ENCODE data around the gene SLC2A9.

Gene SLC2A9

DNA sequence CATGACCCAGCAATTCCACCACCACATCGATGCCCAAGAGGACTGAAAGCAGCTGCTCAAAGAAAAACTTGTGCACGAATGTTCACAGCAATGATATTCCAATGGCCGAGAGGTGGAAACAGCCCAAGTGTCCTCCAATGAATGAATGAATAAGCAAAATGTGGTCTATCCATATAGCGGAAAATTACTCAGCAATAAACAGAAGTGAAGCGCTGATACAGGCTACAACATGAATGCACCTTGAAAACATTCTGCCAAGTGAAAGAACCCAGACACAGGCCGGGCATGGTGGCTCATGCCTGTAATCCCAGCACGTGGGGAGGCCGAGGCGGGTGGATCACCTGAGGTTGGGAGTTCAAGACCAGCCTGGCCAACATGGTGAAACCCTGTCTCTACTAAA, 5.2 kb upstream of the SLC2A9 start:
- CTCF ChIA-PET: no interaction called here
- TF ChIP-seq NFRKB (IDR thresholded peaks at IDR 0.05) (no peak), HDGF (IDR thresholded peaks at IDR 0.05; ENCODE audit: borderline replicate concordance) (no peak), FOXA1 (IDR thresholded peaks at IDR 0.05) (no peak), ELF4 (IDR thresholded peaks at IDR 0.05) (no peak), TARDBP (IDR thresholded peaks at IDR 0.05) (no peak), ARNT (IDR thresholded peaks at IDR 0.05) (no peak), FOXK2 (IDR thresholded peaks at IDR 0.05) (no peak), FOXM1 (IDR thresholded peaks at IDR 0.05; ENCODE audit: borderline replicate concordance) (no peak), SUZ12 (IDR thresholded peaks at IDR 0.05) (no peak), SP1 (IDR thresholded peaks at IDR 0.05) (no peak), BHLHE40 (IDR thresholded peaks at IDR 0.05; ENCODE audit: borderline replicate concordance) (no peak), L3MBTL2 (conservative IDR thresholded peaks at IDR 0.05) (no peak), LEF1 (IDR thresholded peaks at IDR 0.05; ENCODE audit: borderline replicate concordance) (no peak), CTBP1 (IDR thresholded peaks at IDR 0.05; ENCODE audit: borderline replicate concordance) (no peak)
- TF ChIP-seq, protein P1, sequence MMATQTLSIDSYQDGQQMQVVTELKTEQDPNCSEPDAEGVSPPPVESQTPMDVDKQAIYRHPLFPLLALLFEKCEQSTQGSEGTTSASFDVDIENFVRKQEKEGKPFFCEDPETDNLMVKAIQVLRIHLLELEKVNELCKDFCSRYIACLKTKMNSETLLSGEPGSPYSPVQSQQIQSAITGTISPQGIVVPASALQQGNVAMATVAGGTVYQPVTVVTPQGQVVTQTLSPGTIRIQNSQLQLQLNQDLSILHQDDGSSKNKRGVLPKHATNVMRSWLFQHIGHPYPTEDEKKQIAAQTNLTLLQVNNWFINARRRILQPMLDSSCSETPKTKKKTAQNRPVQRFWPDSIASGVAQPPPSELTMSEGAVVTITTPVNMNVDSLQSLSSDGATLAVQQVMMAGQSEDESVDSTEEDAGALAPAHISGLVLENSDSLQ (IDR thresholded peaks at IDR 0.05): no peak
- DNase-seq (ENCODE audit: extremely low spot score): no peak
- POLR2A ChIA-PET: no interaction called here

DNA sequence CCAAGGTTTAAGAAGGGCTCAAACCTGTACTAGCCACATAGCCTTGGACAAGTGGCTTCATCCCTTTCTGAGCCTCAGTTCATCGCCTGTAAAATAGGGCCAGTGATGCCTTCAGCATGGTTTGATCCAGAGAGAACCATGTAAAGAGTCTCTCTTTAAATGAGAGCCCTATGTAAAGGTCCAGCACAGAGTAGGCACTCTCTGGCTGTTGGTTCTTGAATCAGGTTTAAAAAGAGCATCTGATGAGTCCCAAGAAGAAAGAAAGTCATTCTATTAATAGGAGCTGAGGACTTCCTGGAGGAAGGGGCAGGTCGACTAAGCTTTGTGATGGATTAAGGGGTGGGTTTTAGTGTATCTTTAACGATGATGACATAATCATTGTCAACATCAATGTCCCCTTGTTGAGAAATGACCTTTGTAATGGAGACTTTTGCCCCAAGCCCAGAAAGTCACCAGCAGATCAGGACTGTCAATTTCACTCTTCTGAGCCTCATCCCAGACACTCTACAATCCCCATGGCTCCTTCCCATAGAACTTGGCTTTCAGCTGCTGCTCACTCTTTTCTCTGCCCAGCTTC, 4.0 kb upstream of the SLC2A9 start:
- no peak for TF ChIP-seq LEF1 (IDR thresholded peaks at IDR 0.05; ENCODE audit: borderline replicate concordance)
- TF ChIP-seq BHLHE40 (IDR thresholded peaks at IDR 0.05; ENCODE audit: borderline replicate concordance): no peak
- no peak for TF ChIP-seq ZNF384 (IDR thresholded peaks at IDR 0.05)
- TF ChIP-seq, protein P1 (IDR thresholded peaks at IDR 0.05): no peak
- POLR2A ChIA-PET: no interaction called here
- no peak for DNase-seq (ENCODE audit: extremely low spot score)
- CTCF ChIA-PET: no interaction called here

DNA sequence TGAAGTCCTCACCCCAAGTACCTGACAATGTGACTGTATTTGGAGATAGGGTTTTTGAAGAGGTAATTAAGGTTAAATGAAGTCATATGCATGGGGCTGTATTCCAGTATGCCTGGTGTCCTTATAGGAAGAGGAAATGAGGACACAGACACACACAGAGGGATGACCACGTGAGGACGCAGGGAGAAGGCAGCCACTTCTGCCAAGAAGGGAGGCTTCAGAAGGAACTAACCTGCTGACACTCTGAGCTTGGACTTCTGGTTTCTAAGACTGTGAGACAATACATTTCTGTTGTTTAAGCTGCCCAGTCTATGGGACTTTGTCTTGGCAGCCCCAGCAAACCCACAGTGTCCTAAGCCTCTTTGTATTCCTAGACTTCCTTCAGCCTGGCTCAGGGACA, 3.0 kb upstream of the SLC2A9 start:
- CTCF ChIA-PET: interaction anchor here (0.7 to 1.0 kb wide), 2 partner anchors 9 to 10 kb away, joined by 3 read pairs; no protein-coding TSS in a partner anchor

DNA sequence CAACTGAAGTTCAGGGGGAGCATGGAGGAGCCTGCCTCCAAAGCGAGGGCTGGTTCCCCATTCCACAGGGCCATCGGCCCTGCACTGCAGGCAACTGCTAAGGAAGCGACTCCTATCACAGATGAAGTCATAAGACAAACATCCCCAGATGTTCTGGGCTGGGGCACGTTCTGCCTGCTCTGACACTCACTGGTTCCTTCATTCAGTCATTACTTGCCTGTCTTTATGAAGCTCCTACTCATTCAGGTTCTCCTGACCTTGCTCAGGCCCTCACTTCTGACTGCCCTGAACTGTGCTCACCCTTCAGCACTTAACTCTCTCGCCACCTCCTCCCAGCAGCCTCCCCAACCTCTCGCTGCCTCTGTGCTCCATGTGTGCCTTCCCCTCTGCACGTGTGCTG, 2.5 kb upstream of the SLC2A9 start:
- TF ChIP-seq FOXM1 (IDR thresholded peaks at IDR 0.05; ENCODE audit: borderline replicate concordance) (no peak), TARDBP (IDR thresholded peaks at IDR 0.05) (no peak), FOXA1 (IDR thresholded peaks at IDR 0.05) (no peak), HDGF (IDR thresholded peaks at IDR 0.05; ENCODE audit: borderline replicate concordance) (no peak), L3MBTL2 (conservative IDR thresholded peaks at IDR 0.05) (no peak), LEF1 (IDR thresholded peaks at IDR 0.05; ENCODE audit: borderline replicate concordance) (no peak), CTBP1 (IDR thresholded peaks at IDR 0.05; ENCODE audit: borderline replicate concordance) (no peak), FOXK2 (IDR thresholded peaks at IDR 0.05) (no peak), ELF4 (IDR thresholded peaks at IDR 0.05) (no peak)
- no peak for DNase-seq (ENCODE audit: extremely low spot score)
- ChIA-PET POLR2A (no interaction called here), CTCF (interaction anchor here (0.6 to 1.0 kb wide), 2 partner anchors 8 to 35 kb away, joined by 3 to 5 read pairs; no protein-coding TSS in a partner anchor)

More for the DNA sequence above, 3.0 kb upstream of the SLC2A9 start:
- POLR2A ChIA-PET: no interaction called here
- TF ChIP-seq NFRKB (IDR thresholded peaks at IDR 0.05) (no peak), SP1 (IDR thresholded peaks at IDR 0.05) (no peak), ARNT (IDR thresholded peaks at IDR 0.05) (no peak), CTBP1 (IDR thresholded peaks at IDR 0.05; ENCODE audit: borderline replicate concordance) (no peak), SUZ12 (IDR thresholded peaks at IDR 0.05) (no peak), LEF1 (IDR thresholded peaks at IDR 0.05; ENCODE audit: borderline replicate concordance) (no peak), ZNF384 (IDR thresholded peaks at IDR 0.05) (no peak), BHLHE40 (IDR thresholded peaks at IDR 0.05; ENCODE audit: borderline replicate concordance) (no peak), ELF4 (IDR thresholded peaks at IDR 0.05) (no peak), FOXM1 (IDR thresholded peaks at IDR 0.05; ENCODE audit: borderline replicate concordance) (no peak), HDGF (IDR thresholded peaks at IDR 0.05; ENCODE audit: borderline replicate concordance) (no peak)
- DNase-seq (ENCODE audit: extremely low spot score): no peak

DNA sequence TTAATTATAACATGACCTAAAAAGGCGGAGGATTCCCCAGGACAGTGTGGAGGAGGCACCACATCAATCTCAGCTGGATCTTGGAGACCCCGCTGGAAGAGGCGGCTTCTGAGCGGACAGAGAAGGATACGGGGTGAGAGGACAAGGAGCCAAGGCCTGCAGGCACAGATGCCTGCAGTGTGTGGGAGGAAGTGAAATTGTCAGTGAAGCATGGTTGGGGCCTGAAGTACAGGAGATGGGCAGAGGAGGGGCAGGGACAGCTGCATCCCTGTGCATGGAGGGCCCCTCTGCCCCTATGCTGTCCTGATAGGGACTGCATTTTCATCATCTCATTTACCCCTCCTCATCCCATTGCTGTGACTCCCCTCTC, 1.7 kb upstream of the SLC2A9 start:
- POLR2A ChIA-PET: no interaction called here
- CTCF ChIA-PET: no interaction called here
- TF ChIP-seq L3MBTL2 (conservative IDR thresholded peaks at IDR 0.05) (no peak), SP1 (IDR thresholded peaks at IDR 0.05) (no peak), BHLHE40 (IDR thresholded peaks at IDR 0.05; ENCODE audit: borderline replicate concordance) (no peak), SUZ12 (IDR thresholded peaks at IDR 0.05) (no peak), ARNT (IDR thresholded peaks at IDR 0.05) (no peak), HDGF (IDR thresholded peaks at IDR 0.05; ENCODE audit: borderline replicate concordance) (no peak), NFRKB (IDR thresholded peaks at IDR 0.05) (no peak), ELF4 (IDR thresholded peaks at IDR 0.05) (no peak), LEF1 (IDR thresholded peaks at IDR 0.05; ENCODE audit: borderline replicate concordance) (no peak), FOXM1 (IDR thresholded peaks at IDR 0.05; ENCODE audit: borderline replicate concordance) (no peak), CTBP1 (IDR thresholded peaks at IDR 0.05; ENCODE audit: borderline replicate concordance) (no peak), TARDBP (IDR thresholded peaks at IDR 0.05) (no peak), ZNF384 (IDR thresholded peaks at IDR 0.05) (no peak), FOXA1 (IDR thresholded peaks at IDR 0.05) (no peak), FOXK2 (IDR thresholded peaks at IDR 0.05) (no peak)
- TF ChIP-seq, protein P1 (IDR thresholded peaks at IDR 0.05): no peak
- DNase-seq (ENCODE audit: extremely low spot score): no peak

DNA sequence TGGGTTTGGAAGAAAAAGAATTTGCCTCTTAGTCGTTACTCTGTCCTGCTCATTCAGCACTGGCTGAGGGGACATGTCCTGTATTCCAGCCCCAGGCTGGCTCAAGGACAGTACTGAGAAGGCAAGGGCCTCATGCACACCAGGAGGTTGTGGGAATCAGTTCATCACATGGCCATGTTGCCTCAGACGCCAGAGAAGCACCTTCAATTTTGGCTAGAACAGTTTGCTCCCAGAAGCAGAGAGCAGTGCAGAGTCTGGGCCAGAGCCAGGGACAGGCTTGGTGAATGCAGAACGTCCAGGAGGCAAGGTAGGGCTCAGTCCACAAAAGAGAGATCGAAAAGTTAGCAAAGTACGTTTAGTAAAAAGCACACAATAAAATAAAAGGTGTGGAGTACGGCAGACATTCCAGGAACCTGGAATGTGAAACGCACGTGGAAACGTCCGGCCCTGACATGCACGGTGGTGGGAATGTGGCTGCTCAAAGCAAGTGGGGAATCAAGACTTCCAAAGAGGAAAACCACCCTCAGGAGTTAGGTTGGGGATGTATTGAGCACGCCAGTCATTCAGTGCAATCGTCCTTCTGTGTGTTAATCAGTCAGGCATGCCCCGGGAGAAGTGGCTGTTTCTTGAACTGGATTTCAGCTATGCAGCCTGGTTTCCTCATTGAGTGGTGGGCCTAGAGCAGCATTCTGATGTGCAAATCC, 1.2 kb upstream of the SLC2A9 start:
- POLR2A ChIA-PET: interaction anchor here (1.0 kb wide), 1 partner anchor 243 kb away, joined by 4 read pairs; no protein-coding TSS in a partner anchor
- DNase-seq (ENCODE audit: extremely low spot score): no peak
- CTCF ChIA-PET: no interaction called here
- no peak for TF ChIP-seq SP1 (IDR thresholded peaks at IDR 0.05)
- no peak for TF ChIP-seq HDGF (IDR thresholded peaks at IDR 0.05; ENCODE audit: borderline replicate concordance)
- TF ChIP-seq ZNF384 (IDR thresholded peaks at IDR 0.05): no peak
- no peak for TF ChIP-seq FOXM1 (IDR thresholded peaks at IDR 0.05; ENCODE audit: borderline replicate concordance)
- TF ChIP-seq TARDBP (IDR thresholded peaks at IDR 0.05): no peak
- TF ChIP-seq LEF1 (IDR thresholded peaks at IDR 0.05; ENCODE audit: borderline replicate concordance): no peak
- no peak for TF ChIP-seq SUZ12 (IDR thresholded peaks at IDR 0.05)
- TF ChIP-seq BHLHE40 (IDR thresholded peaks at IDR 0.05; ENCODE audit: borderline replicate concordance): no peak
- no peak for TF ChIP-seq L3MBTL2 (conservative IDR thresholded peaks at IDR 0.05)
- TF ChIP-seq ARNT (IDR thresholded peaks at IDR 0.05): no peak
- TF ChIP-seq NFRKB (IDR thresholded peaks at IDR 0.05): no peak
- no peak for TF ChIP-seq ELF4 (IDR thresholded peaks at IDR 0.05)
- TF ChIP-seq FOXK2 (IDR thresholded peaks at IDR 0.05): no peak
- TF ChIP-seq, protein P1 (IDR thresholded peaks at IDR 0.05): no peak
